ENCODE results near the gene HOXA13. TPM values are rescaled to one million over a fixed set of nuclear protein-coding genes. Genes with fewer than 3 reads are reported as not detected.

Gene HOXA13
- total RNA-seq, 1 donor from 2014 or later = not detected

GRCh38 chr7:27204851-27205322, 5.0 kb upstream of the HOXA13 start:
- no peak for TF ChIP-seq CTCF (IDR thresholded peaks at IDR 0.05)
- H3K36me3 Mint-ChIP-seq (ENCODE audit: low read depth) = peaks cover 4% of the 10 kb centered on the region
- no peaks in the 10 kb centered on the region for H3K9me3 Mint-ChIP-seq (ENCODE audit: low read depth)
- H3K4me3 Mint-ChIP-seq (ENCODE audit: unreplicated experiment) = peak overlapping the region; percentile 60
- H3K27me3 Mint-ChIP-seq (ENCODE audit: low read depth) = peaks cover 88% of the 10 kb centered on the region
- no peak for DNase-seq (ENCODE audit: low spot score)
- H3K27ac Mint-ChIP-seq (ENCODE audit: unreplicated experiment) = no peak overlapping the region
- peaks cover 27% of the 10 kb centered on the region for H3K4me1 Mint-ChIP-seq (ENCODE audit: low read depth)

- Mint-ChIP-seq H3K27me3 (ENCODE audit: low read depth) (peaks cover 85% of the 10 kb centered on the region), H3K36me3 (ENCODE audit: low read depth) (peaks cover 4% of the 10 kb centered on the region), H3K4me3 (ENCODE audit: unreplicated experiment) (no peak overlapping the region), H3K9me3 (ENCODE audit: low read depth) (no peaks in the 10 kb centered on the region), H3K27ac (ENCODE audit: unreplicated experiment) (no peak overlapping the region), H3K4me1 (ENCODE audit: low read depth) (peaks cover 28% of the 10 kb centered on the region)
- DNase-seq (ENCODE audit: low spot score) = no peak
- no peak for TF ChIP-seq CTCF (IDR thresholded peaks at IDR 0.05)
Observed at GRCh38 chr7:27203964-27204594, 4.2 kb upstream of the HOXA13 start.

GRCh38 chr7:27203365-27203953, 3.6 kb upstream of the HOXA13 start:
- DNase-seq (ENCODE audit: low spot score) = no peak
- peaks cover 4% of the 10 kb centered on the region for H3K36me3 Mint-ChIP-seq (ENCODE audit: low read depth)
- H3K4me1 Mint-ChIP-seq (ENCODE audit: low read depth) = peaks cover 28% of the 10 kb centered on the region
- H3K4me3 Mint-ChIP-seq (ENCODE audit: unreplicated experiment) = no peak overlapping the region
- H3K27ac Mint-ChIP-seq (ENCODE audit: unreplicated experiment) = no peak overlapping the region
- no peak for TF ChIP-seq CTCF (IDR thresholded peaks at IDR 0.05)
- H3K9me3 Mint-ChIP-seq (ENCODE audit: low read depth) = no peaks in the 10 kb centered on the region
- H3K27me3 Mint-ChIP-seq (ENCODE audit: low read depth) = peaks cover 85% of the 10 kb centered on the region

GRCh38 chr7:27202862-27203134, 2.9 kb upstream of the HOXA13 start:
- Mint-ChIP-seq H3K4me1 (ENCODE audit: low read depth) (peaks cover 28% of the 10 kb centered on the region), H3K27me3 (ENCODE audit: low read depth) (peaks cover 86% of the 10 kb centered on the region), H3K36me3 (ENCODE audit: low read depth) (peaks cover 6% of the 10 kb centered on the region), H3K4me3 (ENCODE audit: unreplicated experiment) (no peak overlapping the region), H3K9me3 (ENCODE audit: low read depth) (no peaks in the 10 kb centered on the region), H3K27ac (ENCODE audit: unreplicated experiment) (no peak overlapping the region)
- DNase-seq (ENCODE audit: low spot score) = no peak
- no peak for TF ChIP-seq CTCF (IDR thresholded peaks at IDR 0.05)

GRCh38 chr7:27202018-27202861, 2.3 kb upstream of the HOXA13 start:
- TF ChIP-seq CTCF (IDR thresholded peaks at IDR 0.05) = no peak
- Mint-ChIP-seq H3K27me3 (ENCODE audit: low read depth) (peaks cover 87% of the 10 kb centered on the region), H3K4me3 (ENCODE audit: unreplicated experiment) (no peak overlapping the region), H3K36me3 (ENCODE audit: low read depth) (peaks cover 6% of the 10 kb centered on the region), H3K4me1 (ENCODE audit: low read depth) (peaks cover 28% of the 10 kb centered on the region), H3K27ac (ENCODE audit: unreplicated experiment) (no peak overlapping the region), H3K9me3 (ENCODE audit: low read depth) (no peaks in the 10 kb centered on the region)
- DNase-seq (ENCODE audit: low spot score) = no peak
